Hippocampal formation (tissue), 2 donors: ENCODE data around the gene ESRRB.

Experiments
- DNase-seq, 2 donors: peaks; one replicate each; lab custom pipeline; 2025; lab: John Stamatoyannopoulos, UW

The ESRRB gene

GRCh38 chr14:76407449-76408150 lies 31.7 kb downstream of the ESRRB start:
- DNase-seq, result no peak

GRCh38 chr14:76408877-76409276 lies 32.9 kb downstream of the ESRRB start:
- DNase-seq, result no peak

GRCh38 chr14:76412501-76412900 lies 36.6 kb downstream of the ESRRB start:
- DNase-seq, result no peak

- DNase-seq, result no peak
Observed at GRCh38 chr14:76413106-76413961, 37.4 kb downstream of the ESRRB start.

- DNase-seq, result no peak
Observed at GRCh38 chr14:76413962-76414600, 38.1 kb downstream of the ESRRB start.

- no peak for DNase-seq
Observed at GRCh38 chr14:76419399-76419798, 43.5 kb downstream of the ESRRB start.

GRCh38 chr14:76420827-76421226 lies 44.9 kb downstream of the ESRRB start:
- no peak for DNase-seq

- DNase-seq, result no peak
Observed at GRCh38 chr14:76421662-76422061, 45.7 kb downstream of the ESRRB start.

GRCh38 chr14:76422662-76423061 lies 46.7 kb downstream of the ESRRB start:
- DNase-seq, result no peak

- no peak for DNase-seq
Observed at GRCh38 chr14:76423534-76423933, 47.6 kb downstream of the ESRRB start.

GRCh38 chr14:76424359-76424758 lies 48.4 kb downstream of the ESRRB start:
- DNase-seq, result no peak

- DNase-seq, result no peak
Observed at GRCh38 chr14:76426161-76426696, 50.3 kb downstream of the ESRRB start.

GRCh38 chr14:76428611-76429010 lies 52.7 kb downstream of the ESRRB start:
- no peak for DNase-seq

GRCh38 chr14:76430017-76430416 lies 54.1 kb downstream of the ESRRB start:
- no peak for DNase-seq

GRCh38 chr14:76430475-76430980 lies 54.6 kb downstream of the ESRRB start:
- no peak for DNase-seq

GRCh38 chr14:76431538-76431937 lies 55.6 kb downstream of the ESRRB start:
- no peak for DNase-seq

GRCh38 chr14:76432827-76433752 lies 57.2 kb downstream of the ESRRB start:
- no peak for DNase-seq

GRCh38 chr14:76434220-76434619 lies 58.3 kb downstream of the ESRRB start:
- no peak for DNase-seq

- DNase-seq, result no peak
Observed at GRCh38 chr14:76439237-76439775, 63.4 kb downstream of the ESRRB start.

GRCh38 chr14:76446486-76446885 lies 70.5 kb downstream of the ESRRB start:
- no peak for DNase-seq

GRCh38 chr14:76446921-76447320 lies 71.0 kb downstream of the ESRRB start:
- DNase-seq, result no peak
